Measurements from ENCODE around the gene FTSJ1.
"Not testable (repeated sequence)": the region's sequence is repeated elsewhere in the genome, so short reads cannot be mapped to it uniquely, and the experiment has no call there.

FTSJ1 gene, protein sequence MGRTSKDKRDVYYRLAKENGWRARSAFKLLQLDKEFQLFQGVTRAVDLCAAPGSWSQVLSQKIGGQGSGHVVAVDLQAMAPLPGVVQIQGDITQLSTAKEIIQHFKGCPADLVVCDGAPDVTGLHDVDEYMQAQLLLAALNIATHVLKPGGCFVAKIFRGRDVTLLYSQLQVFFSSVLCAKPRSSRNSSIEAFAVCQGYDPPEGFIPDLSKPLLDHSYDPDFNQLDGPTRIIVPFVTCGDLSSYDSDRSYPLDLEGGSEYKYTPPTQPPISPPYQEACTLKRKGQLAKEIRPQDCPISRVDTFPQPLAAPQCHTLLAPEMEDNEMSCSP

GRCh38 chrX:48475774-48476577, at the start of gene FTSJ1:
Gene FTSJ1, plus strand, starts transcription at chrX:48476199. Its CDS starts 1,849 bp downstream, at chrX:48478048.
- DNase-seq, result peak; percentile 83

DNA sequence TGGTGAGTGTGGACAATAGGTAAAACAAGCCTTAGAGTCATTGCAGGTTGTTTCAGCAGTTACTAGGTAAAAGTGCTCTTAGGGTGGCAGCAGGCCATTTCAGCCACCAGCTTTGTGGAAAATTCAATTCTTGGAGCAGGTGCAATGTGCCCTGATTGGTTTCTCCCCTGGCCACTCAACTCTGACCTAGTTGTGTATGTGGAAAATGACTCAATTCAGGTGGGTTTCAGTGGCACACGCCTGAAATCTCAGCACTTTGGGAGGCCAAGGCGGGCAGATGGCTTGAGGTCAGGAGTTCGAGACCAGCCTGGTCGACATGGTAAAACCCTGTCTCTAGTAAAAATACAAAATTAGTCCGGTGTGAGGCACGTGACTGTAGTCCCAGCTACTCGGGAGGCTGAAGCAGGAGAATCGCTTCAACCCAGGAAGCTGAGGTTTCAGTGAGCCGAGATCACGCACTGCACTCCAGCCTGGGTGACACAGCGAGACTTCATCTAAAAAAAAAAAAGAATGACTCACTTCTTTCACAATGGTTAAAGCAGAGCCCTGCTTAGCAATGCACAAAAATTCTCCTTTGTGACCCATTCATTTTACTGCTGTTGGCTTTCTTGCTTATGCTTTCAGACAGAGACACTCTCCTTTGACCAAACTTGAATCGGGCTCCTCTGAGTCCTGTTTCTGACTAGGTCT, 48.8 kb upstream of the FTSJ1 start:
- DNase-seq, result not testable (repeated sequence)

DNA sequence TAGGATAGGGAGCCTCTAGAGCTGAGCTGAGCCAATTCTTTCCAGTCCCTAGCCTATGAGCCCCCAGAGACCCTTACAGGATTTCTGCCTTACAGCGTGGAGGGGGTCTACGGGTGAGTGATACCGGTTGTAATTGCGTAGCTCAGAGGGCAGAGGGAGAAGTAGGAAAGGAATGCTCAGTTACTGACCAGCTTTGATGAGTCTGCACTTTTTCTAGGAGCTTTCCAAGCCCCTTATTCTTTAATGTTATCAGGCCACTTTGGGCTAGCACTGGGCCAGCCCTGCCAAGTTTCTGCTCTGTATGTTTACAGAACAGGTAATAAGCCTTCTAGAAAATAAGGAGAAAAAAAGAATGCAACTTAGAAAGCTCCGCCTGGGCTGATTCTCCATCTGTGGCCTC, 46.4 kb upstream of the FTSJ1 start:
- not testable (repeated sequence) for DNase-seq

DNA sequence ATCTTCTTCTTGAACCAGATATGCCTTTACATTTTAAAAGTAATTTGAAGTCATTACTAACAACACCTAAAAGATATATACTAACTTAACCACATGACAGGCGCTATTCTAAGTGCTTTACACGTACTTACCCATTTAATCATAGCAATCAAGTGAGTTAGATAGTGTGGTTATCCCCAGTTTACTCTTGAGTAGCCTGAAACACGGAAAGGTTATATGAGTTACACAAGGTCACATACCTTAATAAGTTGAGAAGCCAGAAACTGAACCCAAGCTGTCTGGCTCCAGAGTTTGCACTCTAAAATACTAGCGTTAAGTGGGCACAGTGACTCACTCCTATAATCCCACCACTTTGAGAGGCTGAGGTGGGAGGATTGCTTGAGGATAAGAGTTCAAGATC, 45.8 kb upstream of the FTSJ1 start:
- not testable (repeated sequence) for DNase-seq

- not testable (repeated sequence) for DNase-seq
Measured at GRCh38 chrX:48433713-48434112, 42.3 kb upstream of the FTSJ1 start.

DNA sequence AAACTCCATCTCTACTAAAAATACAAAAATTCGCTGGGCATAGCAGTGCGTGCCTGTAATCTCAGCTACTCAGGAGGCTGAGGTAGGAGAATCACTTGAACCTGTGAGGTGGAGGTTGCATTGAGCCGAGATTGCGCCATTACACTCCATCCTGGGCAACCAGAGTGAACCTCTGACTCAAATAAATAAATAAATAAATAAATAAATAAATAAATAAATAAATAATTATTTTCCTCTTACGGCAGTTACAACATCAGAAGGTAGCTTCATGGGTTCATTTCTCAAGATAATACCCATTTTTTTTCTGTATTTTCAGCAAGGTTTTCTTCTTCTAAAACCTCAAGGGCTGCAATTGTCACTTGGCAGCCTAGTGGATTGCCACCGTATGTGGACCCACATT, 28.8 kb upstream of the FTSJ1 start:
- not testable (repeated sequence) for DNase-seq

GRCh38 chrX:48450076-48450475, 25.9 kb upstream of the FTSJ1 start:
- DNase-seq, result no peak

- DNase-seq, result no peak
Measured at GRCh38 chrX:48451708-48452107, 24.3 kb upstream of the FTSJ1 start.

DNA sequence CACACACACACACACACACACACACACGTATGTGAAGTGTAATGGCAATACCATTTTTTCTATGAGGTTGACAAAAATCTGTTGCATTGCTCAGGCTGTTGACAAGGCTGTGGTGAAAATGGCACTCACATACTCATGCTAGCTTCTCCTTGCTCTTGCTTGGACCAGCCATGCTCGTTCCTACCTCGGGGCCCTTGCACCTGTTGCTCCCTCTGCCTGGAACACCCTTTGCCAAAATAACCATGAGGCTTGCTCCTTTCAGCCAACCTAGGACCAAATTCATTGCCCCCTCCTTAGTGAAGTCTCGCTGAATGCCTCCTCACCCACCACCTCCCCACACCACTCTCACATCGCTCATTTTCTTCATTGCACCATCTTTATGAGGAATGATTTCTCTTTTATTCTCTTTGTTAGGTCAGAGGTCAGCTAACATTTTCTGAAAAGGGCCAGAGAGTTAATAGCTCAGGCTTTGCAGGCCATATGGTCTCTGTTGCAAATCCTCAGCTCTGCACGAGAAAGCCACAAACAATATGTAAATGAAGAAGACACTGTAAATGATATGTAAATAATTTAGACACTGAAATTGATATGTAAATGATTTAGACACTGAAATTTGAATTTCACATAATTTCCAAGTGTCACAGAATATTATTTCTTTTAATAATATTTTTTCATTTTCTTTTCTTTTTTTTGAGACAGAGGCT, 19.2 kb upstream of the FTSJ1 start:
- no peak for DNase-seq

GRCh38 chrX:48458711-48459110, 17.3 kb upstream of the FTSJ1 start:
- DNase-seq, result no peak

DNA sequence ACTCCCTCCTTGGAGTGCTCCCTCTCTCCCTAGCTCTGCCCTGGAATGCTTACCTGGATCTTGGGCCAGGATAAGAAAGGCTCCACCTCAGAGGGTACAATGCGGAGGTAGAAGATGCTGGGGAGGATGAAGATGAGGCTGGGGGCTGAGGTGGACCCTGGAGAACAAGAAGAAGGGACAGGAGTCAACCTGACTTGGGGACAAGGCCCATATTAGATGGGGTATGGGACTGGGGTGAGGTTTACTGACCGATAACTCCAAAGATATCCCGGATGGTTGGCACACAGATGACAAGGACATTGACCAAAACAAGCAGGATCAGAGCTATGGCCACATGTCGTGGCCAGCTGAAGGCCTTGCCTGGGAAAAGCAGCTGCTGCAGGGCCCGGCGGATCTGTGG, 16.5 kb upstream of the FTSJ1 start:
- DNase-seq, result no peak

- DNase-seq, result no peak
Measured at GRCh38 chrX:48460031-48460430, 16.0 kb upstream of the FTSJ1 start.

- DNase-seq, result no peak
Measured at GRCh38 chrX:48460606-48461005, 15.4 kb upstream of the FTSJ1 start.

- no peak for DNase-seq
Measured at GRCh38 chrX:48461830-48462229, 14.2 kb upstream of the FTSJ1 start.

GRCh38 chrX:48465336-48465933, 10.6 kb upstream of the FTSJ1 start:
- no peak for DNase-seq

GRCh38 chrX:48466696-48467095, 9.3 kb upstream of the FTSJ1 start:
- peak; percentile 37 for DNase-seq

DNA sequence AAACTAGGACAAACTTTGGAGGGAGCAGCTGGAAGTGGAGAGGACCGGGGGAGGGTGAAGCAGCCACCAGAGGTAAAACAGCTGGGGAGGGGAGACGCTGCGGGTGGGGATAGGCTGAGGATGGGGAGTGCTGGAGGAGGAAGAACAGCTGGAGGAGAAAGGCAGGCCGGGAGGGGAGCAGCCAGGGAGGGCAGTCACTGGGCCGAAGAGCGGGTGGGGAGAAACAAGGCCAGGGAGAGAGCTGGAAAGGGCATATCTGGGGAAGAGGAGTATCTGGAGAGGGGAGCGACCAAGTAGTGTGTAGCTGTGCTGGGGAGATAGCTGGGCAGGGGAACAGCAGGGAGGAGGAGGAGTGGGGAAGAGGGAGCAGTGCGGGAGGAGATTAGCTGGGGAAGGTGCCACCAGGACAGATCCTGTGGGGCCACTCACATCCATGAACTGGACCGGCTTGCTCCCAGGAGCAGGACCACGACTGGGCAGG, 8.7 kb upstream of the FTSJ1 start:
- no peak for DNase-seq

- peak; percentile 63 for DNase-seq
Measured at GRCh38 chrX:48468247-48468671, 7.7 kb upstream of the FTSJ1 start.

DNA sequence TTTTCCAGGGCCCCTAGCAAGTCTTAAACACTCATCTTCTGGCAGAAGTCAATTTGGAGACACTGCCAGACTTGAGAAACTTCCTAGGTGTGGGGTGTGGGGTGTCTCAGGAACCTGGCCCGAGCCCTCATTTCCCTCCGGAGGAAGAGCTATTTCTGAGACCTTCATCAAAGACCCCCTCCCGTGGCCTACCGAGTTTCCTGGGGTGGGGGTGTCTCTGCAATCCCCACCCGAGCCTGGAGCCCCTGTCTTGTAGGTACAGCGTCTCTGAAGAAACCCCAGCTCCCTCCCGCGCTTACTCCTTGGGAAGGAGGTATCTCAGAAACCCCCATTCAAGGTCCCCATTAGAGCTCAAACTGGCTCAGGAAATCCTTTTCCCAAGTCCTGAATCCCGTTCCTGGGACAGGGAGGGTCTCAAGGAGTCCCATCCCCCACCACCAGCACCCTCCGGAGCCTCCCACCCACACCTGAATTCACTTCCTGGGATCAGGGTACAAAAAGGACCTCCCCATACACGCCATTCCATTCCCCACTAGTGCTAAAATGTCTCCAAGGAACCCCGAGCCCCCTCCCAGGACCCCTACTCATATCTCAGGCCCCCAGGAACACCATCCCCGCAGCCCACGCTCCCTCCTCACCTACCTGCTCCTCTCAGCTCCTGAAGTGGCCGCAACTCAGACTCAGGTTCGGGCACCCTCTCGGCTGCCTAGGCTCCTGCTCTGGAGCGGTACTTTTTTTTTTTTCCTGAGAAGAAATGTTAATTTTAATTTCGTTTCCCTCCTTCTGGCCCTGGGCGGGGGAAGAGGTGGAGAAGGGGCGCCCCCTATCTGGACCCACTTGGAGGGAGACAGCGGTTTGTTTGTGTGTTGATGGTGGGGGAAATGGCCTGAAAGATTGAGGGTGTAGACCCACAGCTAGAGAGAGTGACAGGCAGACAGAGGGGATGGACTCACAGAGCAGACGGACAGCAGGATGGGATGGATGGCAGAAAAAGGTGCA, 7.0 kb upstream of the FTSJ1 start:
- peak; percentile 50 for DNase-seq

GRCh38 chrX:48470110-48470832, 5.7 kb upstream of the FTSJ1 start, which contains the start of gene SLC38A5:
Gene SLC38A5, minus strand, starts transcription at chrX:48470260. Its CDS starts 2,336 bp downstream, at chrX:48467924.
- no peak for DNase-seq

All from stimulated activated CD4-positive, alpha-beta T cell treated with anti-CD3 and anti-CD28 coated beads, Interleukin-4, amount 100 ng/mL, for 1 hour (primary cell).